ENCODE measurements around the gene TBRG4. TPM values are rescaled to one million over a fixed set of nuclear protein-coding genes. Genes with fewer than 3 reads are reported as not detected.

Gene TBRG4
- total RNA-seq (2014; rRNA removed) (107 and 139 TPM in 2 replicates), Bru-seq, nascent RNA (percentile 92 among the genes with signal in this experiment), BruChase-seq, experiment 1, labeled RNA remaining after a 6-hour chase (percentile 95 among the genes with signal in this experiment), BruChase-seq, experiment 2, labeled RNA remaining after a 2-hour chase (percentile 88 among the genes with signal in this experiment)
- long read RNA-seq, transcript TBRG4-201 (11 exons, 2,243 nt), result major isoform, 88 of 227 reads
- long read RNA-seq, transcript TBRG4-217 (9 exons, 3,409 nt), result minor isoform, 7 of 227 reads
- long read RNA-seq, transcript TBRG4-202 (9 exons, 1,917 nt), result minor isoform, 9 of 227 reads
- long read RNA-seq, partial matches to known transcripts, result 38 of 227 reads
- long read RNA-seq, other reads (novel, unspliced or antisense), result 81 of 227 reads

GRCh38 chr7:45111298-45112223 is at the start of gene TBRG4:
Gene TBRG4 (minus strand): TSS chr7:45111697. CDS start chr7:45109237, 2,460 bp downstream.
- peaks cover 27% of the 10 kb centered on the region; the same call in 1 of the 2 replicates for H4K20me1 ChIP-seq (ENCODE audit: low read length)
- H3K27me3 ChIP-seq (ENCODE audit: low read length), result no peaks in the 10 kb centered on the region
- H3K9ac ChIP-seq (ENCODE audit: low read length), result peak within 1 kb of the TSS; percentile 98
- peaks cover 49% of the 10 kb centered on the region for H3K79me2 ChIP-seq (ENCODE audit: low read length)
- TF ChIP-seq CTCF (conservative IDR thresholded peaks at IDR 0.05; ENCODE audit: low read depth, low read length), result peak; percentile 54
- TF ChIP-seq EZH2 (IDR thresholded peaks at IDR 0.05; ENCODE audit: low read length, unreplicated experiment), result no peak
- TF ChIP-seq EZH2phosphoT487 (IDR thresholded peaks at IDR 0.05; ENCODE audit: borderline replicate concordance, low read length), result no peak
- H3K4me2 ChIP-seq (ENCODE audit: low read length), result peak within 1 kb of the TSS; percentile 75
- H3K9me3 ChIP-seq (ENCODE audit: low read length), result no peaks in the 10 kb centered on the region
- ChIA-PET CTCF (no interaction called here), POLR2A (ENCODE audit: unreplicated experiment) (interaction anchor here (0.5 kb wide), 2 partner anchors 19 to 324 kb away, joined by 3 to 4 read pairs; no protein-coding TSS in a partner anchor)
- H3K4me3 ChIP-seq (ENCODE audit: low read length), result peak within 1 kb of the TSS; percentile 94
- peak; percentile 93 for ATAC-seq
- H2AFZ ChIP-seq (ENCODE audit: low read length), result peak within 1 kb of the TSS; percentile 79
- TSS peak; percentile 95 for BruUV-seq (replicated peaks)
- peaks cover 30% of the 10 kb centered on the region for H3K4me1 ChIP-seq (ENCODE audit: insufficient read depth, low read length)
- no peaks in the 10 kb centered on the region for H3F3A ChIP-seq (ENCODE audit: low read length, unreplicated experiment)
- DNase-seq, result peak; percentile 95
- intact Hi-C loops (cut with micrococcal nuclease), result loop anchor here (1.0 kb wide), 1 partner anchor 125 kb away; no protein-coding TSS in a partner anchor
- peak within 1 kb of the TSS; percentile 82 for H3K27ac ChIP-seq (ENCODE audit: low read length)
- no peaks in the 10 kb centered on the region for H3K9me2 ChIP-seq (replicated peaks; ENCODE audit: low read length)
- peaks cover 27% of the 10 kb centered on the region for H3K36me3 ChIP-seq (ENCODE audit: low read depth, low read length)

GRCh38 chr7:45161138-45161537 is 49.6 kb upstream of the TBRG4 start:
- ChIA-PET CTCF (no interaction called here), POLR2A (ENCODE audit: unreplicated experiment) (no interaction called here)
- no peaks in the 10 kb centered on the region for H3K27me3 ChIP-seq (ENCODE audit: low read length)
- H3K4me3 ChIP-seq (ENCODE audit: low read length), result no peak overlapping the region
- no peaks in the 10 kb centered on the region for H3F3A ChIP-seq (ENCODE audit: low read length, unreplicated experiment)
- ATAC-seq (no peak), DNase-seq (no peak)
- no peaks in the 10 kb centered on the region for H4K20me1 ChIP-seq (ENCODE audit: low read length)
- no peaks in the 10 kb centered on the region for H3K4me1 ChIP-seq (ENCODE audit: insufficient read depth, low read length)
- no peak overlapping the region for H2AFZ ChIP-seq (ENCODE audit: low read length)
- H3K79me2 ChIP-seq (ENCODE audit: low read length), result no peaks in the 10 kb centered on the region
- no peaks in the 10 kb centered on the region for H3K9me2 ChIP-seq (replicated peaks; ENCODE audit: low read length)
- no peaks in the 10 kb centered on the region for H3K36me3 ChIP-seq (ENCODE audit: low read depth, low read length)
- no peak overlapping the region for H3K4me2 ChIP-seq (ENCODE audit: low read length)
- no peaks in the 10 kb centered on the region for H3K9me3 ChIP-seq (ENCODE audit: low read length)
- TF ChIP-seq EZH2phosphoT487 (IDR thresholded peaks at IDR 0.05; ENCODE audit: borderline replicate concordance, low read length) (no peak), CTCF (conservative IDR thresholded peaks at IDR 0.05; ENCODE audit: low read depth, low read length) (no peak), EZH2 (IDR thresholded peaks at IDR 0.05; ENCODE audit: low read length, unreplicated experiment) (no peak)
- H3K27ac ChIP-seq (ENCODE audit: low read length), result no peak overlapping the region
- no TSS peak for BruUV-seq (replicated peaks)
- no peak overlapping the region for H3K9ac ChIP-seq (ENCODE audit: low read length)
- intact Hi-C loops (cut with micrococcal nuclease), result no loop called here
